SU-DHL-6 (cell line): ENCODE results near the gene TRAF3IP1.

Source experiments
- H2AFZ ChIP-seq: fragments of 200-600 bp; sonication (generic); 2 replicates; pipeline ENCODE4 v1.6.1; 2014; ENCODE audit warnings: low read depth, mild to moderate bottlenecking, moderate library complexity, mixed read lengths, antibody characterized with exemption, low read length; ENCODE audit not compliant: severe bottlenecking
- H3F3A ChIP-seq: fragments of 200-600 bp; shearing (Covaris generic); 2 replicates; pipeline ENCODE4 v1.6.0; 2016; ENCODE audit warnings: antibody characterized with exemption, mild to moderate bottlenecking; ENCODE audit not compliant: insufficient read depth
- H3K27ac ChIP-seq: fragments of 200-600 bp; sonication (generic); 2 replicates; pipeline ENCODE4 v1.5.1; 2016; ENCODE audit warnings: low read depth, mild to moderate bottlenecking, low read length, moderate library complexity, mixed read lengths
- H3K27me3 ChIP-seq: fragments of 200-600 bp; sonication (generic), shearing (Covaris generic); 2 replicates; pipeline ENCODE4 v1.6.0; 2014; ENCODE audit warnings: mild to moderate bottlenecking, low read length
- H3K36me3 ChIP-seq: fragments of 200-600 bp; sonication (generic); 2 replicates; pipeline ENCODE4 v1.6.1; 2014; ENCODE audit warnings: mild to moderate bottlenecking, low read length, mixed read lengths
- H3K4me2 ChIP-seq: fragments of 300-600, 200-600 bp; shearing (Covaris generic), sonication (generic); 2 replicates; pipeline ENCODE4 v1.6.0; 2014; ENCODE audit warnings: low read length, low read depth, mild to moderate bottlenecking; ENCODE audit not compliant: poor library complexity, severe bottlenecking
- H3K4me3 ChIP-seq: fragments of 200-600 bp; sonication (generic); 2 replicates; pipeline ENCODE4 v1.5.1; 2014; ENCODE audit warnings: antibody characterized with exemption, low read length, mild to moderate bottlenecking, mixed read lengths; ENCODE audit not compliant: insufficient read depth, poor library complexity, severe bottlenecking
- H3K79me2 ChIP-seq: fragments of 200-600 bp; sonication (generic); 2 replicates; pipeline ENCODE4 v1.6.1; 2014; ENCODE audit warnings: mild to moderate bottlenecking, low read length, moderate library complexity; ENCODE audit not compliant: insufficient read depth
- H3K9ac ChIP-seq: fragments of 200-600 bp; sonication (generic); 2 replicates; pipeline ENCODE4 v1.7.0; 2014; ENCODE audit warnings: mild to moderate bottlenecking, low read length
- H3K9me2 ChIP-seq: fragments of 200-600 bp; sonication (generic); replicated peaks from 2 replicates; pipeline ENCODE4 v1.6.1; 2014; ENCODE audit warnings: low read length; ENCODE audit not compliant: insufficient read depth
- H3K9me3 ChIP-seq: fragments of 200-600 bp; sonication (generic); 2 replicates; pipeline ENCODE4 v1.6.1; 2014; ENCODE audit warnings: low read length, mixed read lengths; ENCODE audit not compliant: insufficient read depth
- H4K20me1 ChIP-seq: fragments of 200-600 bp; sonication (generic); 2 replicates; pipeline ENCODE4 v1.6.1; 2014; ENCODE audit warnings: low read depth, mild to moderate bottlenecking, antibody characterized with exemption, low read length, moderate library complexity, mixed read lengths
- EZH2phosphoT487 ChIP-seq: fragments of 200-600 bp; sonication (generic), shearing (Covaris generic); conservative IDR thresholded peaks from 2 replicates; pipeline ENCODE4 v1.6.1; 2018; ENCODE audit warnings: mild to moderate bottlenecking, antibody characterized with exemption, low read length, moderate library complexity, mixed read lengths
- TF ChIP-seq, protein P1 (sequence below): fragments of 200-600 bp; sonication (generic); IDR thresholded peaks from one replicate; pipeline ENCODE4 v1.5.1; 2017; ENCODE audit warnings: antibody characterized with exemption, mild to moderate bottlenecking, low read length, moderate library complexity; ENCODE audit not compliant: insufficient read depth, poor library complexity, severe bottlenecking

TRAF3IP1 gene

DNA sequence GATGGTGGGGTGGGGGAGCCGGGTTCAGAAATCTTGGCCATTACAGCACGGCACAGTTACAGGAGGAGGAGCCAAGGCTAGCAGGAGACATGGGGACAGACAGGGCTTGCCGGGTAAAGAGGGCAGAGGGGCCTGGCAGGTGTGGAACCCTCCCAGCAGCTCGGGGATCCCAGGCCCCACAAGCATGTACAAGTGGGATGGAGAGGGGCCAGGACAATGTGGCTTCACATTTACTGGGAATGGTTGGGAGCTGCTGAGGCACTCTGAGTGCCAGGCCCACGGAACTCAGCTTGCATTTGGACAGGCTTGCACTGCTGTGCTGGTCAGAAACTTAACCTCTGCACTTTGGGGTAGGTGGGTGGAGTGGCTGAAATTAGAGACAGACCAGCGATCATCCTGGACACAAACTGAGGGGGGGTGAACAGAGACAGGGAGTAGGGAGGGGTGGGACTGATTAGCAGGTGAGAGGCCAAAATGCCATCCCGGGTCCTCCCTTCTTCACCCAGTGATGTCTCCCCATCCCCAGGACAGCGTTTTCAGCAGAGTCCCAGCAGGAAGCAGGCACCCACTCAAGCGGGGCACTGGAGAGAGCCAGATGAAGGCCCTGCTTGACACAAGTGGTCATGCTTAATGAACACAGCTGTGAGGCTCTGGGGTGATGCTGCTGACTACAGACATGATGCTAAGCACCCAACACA, 41.5 kb upstream of the TRAF3IP1 start:
- Histone ChIP-seq H3F3A (no peaks in the 10 kb centered on the region), H3K9me3 (no peaks in the 10 kb centered on the region), H3K79me2 (peaks cover 63% of the 10 kb centered on the region), H4K20me1 (no peaks in the 10 kb centered on the region; the same call in 1 of the 2 replicates), H3K9me2 (no peaks in the 10 kb centered on the region), H3K36me3 (no peaks in the 10 kb centered on the region), H3K4me2 (no peak overlapping the region), H3K9ac (no peak overlapping the region), H3K4me3 (no peak overlapping the region), H2AFZ (no peak overlapping the region), H3K27me3 (no peaks in the 10 kb centered on the region), H3K27ac (no peak overlapping the region)
- TF ChIP-seq, protein P1, sequence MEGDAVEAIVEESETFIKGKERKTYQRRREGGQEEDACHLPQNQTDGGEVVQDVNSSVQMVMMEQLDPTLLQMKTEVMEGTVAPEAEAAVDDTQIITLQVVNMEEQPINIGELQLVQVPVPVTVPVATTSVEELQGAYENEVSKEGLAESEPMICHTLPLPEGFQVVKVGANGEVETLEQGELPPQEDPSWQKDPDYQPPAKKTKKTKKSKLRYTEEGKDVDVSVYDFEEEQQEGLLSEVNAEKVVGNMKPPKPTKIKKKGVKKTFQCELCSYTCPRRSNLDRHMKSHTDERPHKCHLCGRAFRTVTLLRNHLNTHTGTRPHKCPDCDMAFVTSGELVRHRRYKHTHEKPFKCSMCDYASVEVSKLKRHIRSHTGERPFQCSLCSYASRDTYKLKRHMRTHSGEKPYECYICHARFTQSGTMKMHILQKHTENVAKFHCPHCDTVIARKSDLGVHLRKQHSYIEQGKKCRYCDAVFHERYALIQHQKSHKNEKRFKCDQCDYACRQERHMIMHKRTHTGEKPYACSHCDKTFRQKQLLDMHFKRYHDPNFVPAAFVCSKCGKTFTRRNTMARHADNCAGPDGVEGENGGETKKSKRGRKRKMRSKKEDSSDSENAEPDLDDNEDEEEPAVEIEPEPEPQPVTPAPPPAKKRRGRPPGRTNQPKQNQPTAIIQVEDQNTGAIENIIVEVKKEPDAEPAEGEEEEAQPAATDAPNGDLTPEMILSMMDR, result no peak
- no peak for TF ChIP-seq EZH2phosphoT487

DNA sequence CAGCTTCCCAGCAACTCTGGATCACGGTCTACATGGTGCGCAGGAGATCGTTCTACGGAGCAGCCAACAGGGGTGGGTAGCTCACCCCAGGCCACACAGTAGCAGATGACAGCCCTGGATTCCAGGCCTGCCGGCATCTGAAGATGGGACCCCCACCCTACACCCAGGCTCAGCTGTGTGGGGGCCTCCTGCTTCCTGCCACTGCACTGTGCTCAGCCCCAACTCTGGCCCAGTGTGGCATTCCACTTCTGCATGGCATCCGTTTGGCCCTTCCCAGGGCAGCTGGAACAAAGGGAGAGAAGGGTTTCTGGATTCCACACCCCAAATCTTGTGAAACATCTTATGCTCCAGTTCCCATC, 41.0 kb upstream of the TRAF3IP1 start:
- peaks cover 68% of the 10 kb centered on the region for H3K79me2 ChIP-seq

DNA sequence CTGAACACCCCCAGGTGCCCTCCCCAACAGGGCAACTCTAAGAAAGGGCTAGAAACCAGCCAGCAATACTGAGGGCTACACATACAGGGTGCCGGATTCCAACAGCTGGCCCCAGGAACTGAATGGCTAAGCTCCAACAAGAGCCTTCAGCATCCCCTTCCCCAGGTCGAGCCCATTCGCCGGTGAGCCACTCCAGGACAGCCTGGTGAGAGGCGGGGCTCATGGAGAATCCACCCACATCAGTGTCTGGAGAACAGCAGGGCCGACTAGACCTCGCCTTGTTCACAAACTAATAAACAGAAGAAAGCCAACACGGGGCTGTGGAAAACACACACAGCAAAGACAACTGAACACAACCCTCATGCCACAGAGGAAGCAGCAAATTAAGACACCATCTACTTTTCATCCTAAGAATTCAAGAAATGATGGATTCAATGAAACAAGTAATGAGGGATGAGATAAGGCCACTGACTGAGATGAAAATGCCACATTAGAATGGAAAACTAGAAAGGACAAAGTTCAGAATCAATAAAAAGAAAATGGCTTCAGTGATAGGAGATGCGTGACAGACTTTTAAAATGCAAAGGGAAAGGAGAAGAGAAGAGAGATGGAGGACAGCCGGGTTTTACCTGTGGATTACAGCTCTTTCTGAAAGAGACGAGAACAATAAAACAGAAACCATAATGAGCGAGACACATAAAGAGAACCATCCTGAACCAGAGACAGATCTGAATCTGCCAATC, 40.1 kb upstream of the TRAF3IP1 start:
- Histone ChIP-seq H3K4me3 (no peak overlapping the region), H3F3A (no peaks in the 10 kb centered on the region), H3K36me3 (no peaks in the 10 kb centered on the region), H4K20me1 (no peaks in the 10 kb centered on the region; the same call in 1 of the 2 replicates), H3K9me2 (no peaks in the 10 kb centered on the region), H3K27me3 (no peaks in the 10 kb centered on the region), H3K79me2 (peaks cover 77% of the 10 kb centered on the region), H3K9ac (no peak overlapping the region), H2AFZ (no peak overlapping the region), H3K9me3 (no peaks in the 10 kb centered on the region), H3K27ac (no peak overlapping the region), H3K4me2 (no peak overlapping the region)
- TF ChIP-seq, protein P1, result no peak
- no peak for TF ChIP-seq EZH2phosphoT487

More for the DNA sequence above, 41.0 kb upstream of the TRAF3IP1 start:
- H3K27ac ChIP-seq, result no peak overlapping the region
- H3K9me2 ChIP-seq, result no peaks in the 10 kb centered on the region
- H4K20me1 ChIP-seq, result no peaks in the 10 kb centered on the region; the same call in 1 of the 2 replicates
- TF ChIP-seq EZH2phosphoT487, result no peak
- TF ChIP-seq, protein P1, result no peak
- H3K9ac ChIP-seq, result no peak overlapping the region
- no peaks in the 10 kb centered on the region for H3K36me3 ChIP-seq
- H3K4me3 ChIP-seq, result no peak overlapping the region
- H3K27me3 ChIP-seq, result no peaks in the 10 kb centered on the region
- H3K4me2 ChIP-seq, result no peak overlapping the region
- H3F3A ChIP-seq, result no peaks in the 10 kb centered on the region
- no peaks in the 10 kb centered on the region for H3K9me3 ChIP-seq
- no peak overlapping the region for H2AFZ ChIP-seq
